Measurements from ENCODE around the gene CDC42EP3. TPM values are rescaled to one million over a fixed set of nuclear protein-coding genes. Genes with fewer than 3 reads are reported as not detected.
A peak's percentile ranks its signal among the peaks of the same experiment; 100 is the strongest.

Gene CDC42EP3
- total and polyA plus RNA-seq, 2 donors (not counting 1 experiment from before 2014, with no cell fraction given): 28.0 to 29.9 TPM

GRCh38 chr2:37718515-37719161, 47.2 kb upstream of the CDC42EP3 start:
- H3K27ac ChIP-seq (ENCODE audit: low read length in 2 of 2): no peak overlapping the region
- Mint-ChIP-seq H3K9me3 (ENCODE audit: insufficient read depth) (peaks cover 4% of the 10 kb centered on the region), H3K27me3 (peaks cover 8% of the 10 kb centered on the region), H3K27ac (no peak overlapping the region), H3K4me1 (peaks cover 10% of the 10 kb centered on the region), H3K4me3 (no peak overlapping the region)
- ChIA-PET CTCF (no interaction called here), POLR2A (no interaction called here)
- ATAC-seq (ENCODE audit: low read depth) (no peak), DNase-seq (no peak)
- no peaks in the 10 kb centered on the region for H3K4me1 ChIP-seq (ENCODE audit: control insufficient read depth in 2 of 2, insufficient read depth in 2 of 2, low read length in 2 of 2)
- no peaks in the 10 kb centered on the region for H3K27me3 ChIP-seq (replicated peaks in 1 of 4; ENCODE audit: control extremely low read depth in 1 of 4, control insufficient read depth in 3 of 4, insufficient read depth in 4 of 4, low read length in 3 of 4)
- intact Hi-C loops (cut with micrococcal nuclease): no loop called here
- TF ChIP-seq EZH2 (IDR thresholded peaks at IDR 0.05; ENCODE audit: borderline replicate concordance, insufficient read depth, low read depth, low read length, poor library complexity, severe bottlenecking): no peak
- TF ChIP-seq, protein P1, sequence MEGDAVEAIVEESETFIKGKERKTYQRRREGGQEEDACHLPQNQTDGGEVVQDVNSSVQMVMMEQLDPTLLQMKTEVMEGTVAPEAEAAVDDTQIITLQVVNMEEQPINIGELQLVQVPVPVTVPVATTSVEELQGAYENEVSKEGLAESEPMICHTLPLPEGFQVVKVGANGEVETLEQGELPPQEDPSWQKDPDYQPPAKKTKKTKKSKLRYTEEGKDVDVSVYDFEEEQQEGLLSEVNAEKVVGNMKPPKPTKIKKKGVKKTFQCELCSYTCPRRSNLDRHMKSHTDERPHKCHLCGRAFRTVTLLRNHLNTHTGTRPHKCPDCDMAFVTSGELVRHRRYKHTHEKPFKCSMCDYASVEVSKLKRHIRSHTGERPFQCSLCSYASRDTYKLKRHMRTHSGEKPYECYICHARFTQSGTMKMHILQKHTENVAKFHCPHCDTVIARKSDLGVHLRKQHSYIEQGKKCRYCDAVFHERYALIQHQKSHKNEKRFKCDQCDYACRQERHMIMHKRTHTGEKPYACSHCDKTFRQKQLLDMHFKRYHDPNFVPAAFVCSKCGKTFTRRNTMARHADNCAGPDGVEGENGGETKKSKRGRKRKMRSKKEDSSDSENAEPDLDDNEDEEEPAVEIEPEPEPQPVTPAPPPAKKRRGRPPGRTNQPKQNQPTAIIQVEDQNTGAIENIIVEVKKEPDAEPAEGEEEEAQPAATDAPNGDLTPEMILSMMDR (IDR thresholded peaks at IDR 0.05): no peak
- H3K36me3 ChIP-seq (replicated peaks in 1 of 2; ENCODE audit: control extremely low read depth in 1 of 2, control insufficient read depth in 1 of 2, extremely low read depth in 1 of 2, insufficient read depth in 2 of 2, low read length in 1 of 2): no peaks in the 10 kb centered on the region
- no peaks in the 10 kb centered on the region for H4K20me1 ChIP-seq (ENCODE audit: control insufficient read depth, insufficient read depth, low read length, poor library complexity, severe bottlenecking)
- H3K9me3 ChIP-seq (ENCODE audit: control extremely low read depth in 1 of 3, control insufficient read depth in 2 of 3, insufficient read depth in 1 of 3, low read length in 2 of 3): peaks cover 0 to 9% (median 7%) of the 10 kb centered on the region in 3 donors
- 90% methylated on average over 2 of the region's 7 CpGs for WGBS (ENCODE audit: insufficient coverage)
- H3K79me2 ChIP-seq (ENCODE audit: control insufficient read depth, insufficient read depth, low read length): no peaks in the 10 kb centered on the region
- H3K9ac ChIP-seq (ENCODE audit: low read length): no peak overlapping the region
- H3K4me3 ChIP-seq (ENCODE audit: control extremely low read depth in 1 of 5, extremely low read depth in 1 of 5, insufficient read depth in 1 of 5, low read depth in 2 of 5, low read length in 4 of 5): no peak overlapping the region
- H3K4me2 ChIP-seq (replicated peaks; ENCODE audit: low read depth, low read length, poor library complexity, severe bottlenecking): no peak overlapping the region
- H2AFZ ChIP-seq (ENCODE audit: insufficient read depth, low read depth, low read length, poor library complexity, severe bottlenecking): no peak overlapping the region

GRCh38 chr2:37713258-37713700, 41.8 kb upstream of the CDC42EP3 start:
- peak overlapping the region; percentile 39 for H3K4me3 Mint-ChIP-seq
- Histone ChIP-seq H3K27me3 (replicated peaks in 1 of 4; ENCODE audit: control extremely low read depth in 1 of 4, control insufficient read depth in 3 of 4, insufficient read depth in 4 of 4, low read length in 3 of 4) (no peaks in the 10 kb centered on the region), H3K9ac (ENCODE audit: low read length) (no peak overlapping the region), H3K4me2 (replicated peaks; ENCODE audit: low read depth, low read length, poor library complexity, severe bottlenecking) (peak overlapping the region; percentile 26), H4K20me1 (ENCODE audit: control insufficient read depth, insufficient read depth, low read length, poor library complexity, severe bottlenecking) (no peaks in the 10 kb centered on the region), H3K79me2 (ENCODE audit: control insufficient read depth, insufficient read depth, low read length) (no peaks in the 10 kb centered on the region), H3K9me3 (ENCODE audit: control extremely low read depth in 1 of 3, control insufficient read depth in 2 of 3, insufficient read depth in 1 of 3, low read length in 2 of 3) (peaks cover 0 to 9% (median 0%) of the 10 kb centered on the region in 3 donors), H3K36me3 (replicated peaks in 1 of 2; ENCODE audit: control extremely low read depth in 1 of 2, control insufficient read depth in 1 of 2, extremely low read depth in 1 of 2, insufficient read depth in 2 of 2, low read length in 1 of 2) (no peaks in the 10 kb centered on the region), H3K4me3 (ENCODE audit: control extremely low read depth in 1 of 5, extremely low read depth in 1 of 5, insufficient read depth in 1 of 5, low read depth in 2 of 5, low read length in 4 of 5) (no peak overlapping the region), H3K27ac (ENCODE audit: low read length in 2 of 2) (no peak overlapping the region), H2AFZ (ENCODE audit: insufficient read depth, low read depth, low read length, poor library complexity, severe bottlenecking) (no peak overlapping the region), H3K4me1 (ENCODE audit: control insufficient read depth in 2 of 2, insufficient read depth in 2 of 2, low read length in 2 of 2) (peaks cover 8 to 20% of the 10 kb centered on the region in 2 donors)
- peaks cover 4% of the 10 kb centered on the region for H3K27me3 Mint-ChIP-seq
- H3K27ac Mint-ChIP-seq: peak overlapping the region; percentile 15
- ATAC-seq (ENCODE audit: low read depth) (peak; percentile 41), DNase-seq (peak; percentile 21)
- TF ChIP-seq, protein P1 (IDR thresholded peaks at IDR 0.05): no peak
- no peak for TF ChIP-seq EZH2 (IDR thresholded peaks at IDR 0.05; ENCODE audit: borderline replicate concordance, insufficient read depth, low read depth, low read length, poor library complexity, severe bottlenecking)
- CTCF ChIA-PET: no interaction called here
- POLR2A ChIA-PET: no interaction called here
- no CpG with 5 or more reads among the region's 3 CpGs for WGBS (ENCODE audit: insufficient coverage)
- intact Hi-C loops (cut with micrococcal nuclease): no loop called here
- H3K9me3 Mint-ChIP-seq (ENCODE audit: insufficient read depth): peaks cover 4% of the 10 kb centered on the region
- peaks cover 27% of the 10 kb centered on the region for H3K4me1 Mint-ChIP-seq
